ENCODE results near the gene TFB1M. TPM values are rescaled to one million over a fixed set of nuclear protein-coding genes. Genes with fewer than 3 reads are reported as not detected.

The TFB1M gene
- total and polyA plus RNA-seq, 4 experiments from 2014 or later: 12.6 to 45.7 (median 29.1) TPM

DNA sequence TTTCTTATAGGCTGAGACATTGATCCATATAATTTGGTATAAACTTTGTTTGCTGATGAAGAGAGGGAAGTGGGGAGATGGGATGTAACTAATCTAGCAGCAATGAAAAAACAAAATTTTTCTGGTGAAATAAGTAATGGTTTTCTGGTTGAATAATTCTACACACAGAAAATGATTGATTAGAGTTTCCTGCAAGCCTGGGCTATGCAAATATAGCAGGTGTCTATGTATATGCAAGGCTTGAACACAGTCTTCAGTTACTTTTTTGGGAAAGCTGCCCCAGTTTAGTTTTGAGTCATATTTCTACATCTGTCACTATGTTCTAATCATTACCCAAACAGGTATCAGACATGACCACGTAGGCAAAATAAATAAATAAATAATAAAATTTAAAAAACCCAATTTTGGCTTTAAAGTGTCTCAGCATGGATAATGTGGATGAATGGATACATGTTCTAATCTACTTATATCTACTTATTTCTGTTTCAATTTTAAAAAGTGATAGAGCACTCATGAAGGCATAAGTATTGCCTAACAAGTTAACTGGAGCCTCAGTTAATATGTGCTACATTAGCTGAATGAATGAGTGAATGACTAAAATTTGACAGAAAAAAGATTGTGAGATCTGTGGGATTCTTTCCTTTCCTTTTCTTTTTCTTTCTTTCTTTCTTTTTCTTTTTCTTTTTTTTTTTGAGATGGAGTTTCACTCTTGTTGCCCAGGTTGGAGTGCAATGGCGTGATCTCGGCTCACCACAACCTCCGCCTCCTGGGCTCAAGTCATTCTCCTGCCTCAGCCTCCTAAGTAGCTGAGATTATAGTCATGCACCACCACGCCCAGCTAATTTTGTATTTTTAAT lies 37.2 kb upstream of the TFB1M start:
- Mint-ChIP-seq H3K4me3 (no peak overlapping the region), H3K27me3 (peaks cover 9 to 14% of the 10 kb centered on the region in 2 donors), H3K36me3 (peaks cover 5 to 10% of the 10 kb centered on the region in 2 donors), H3K4me1 (no peaks in the 10 kb centered on the region), H3K9me3 (peaks cover 2 to 57% (median 45%) of the 10 kb centered on the region in 8 donors), H3K27ac (no peak overlapping the region)
- CTCF ChIA-PET (ENCODE audit: partially characterized antibody): interaction anchor here (1.2 kb wide), 1 partner anchor 8 kb away, joined by 3 read pairs; no protein-coding TSS in a partner anchor
- Histone ChIP-seq H3K4me1 (ENCODE audit: insufficient read depth, low read length) (no peaks in the 10 kb centered on the region), H3K27ac (ENCODE audit: low read depth, low read length) (no peak overlapping the region), H3K9me3 (ENCODE audit: control insufficient read depth in 1 of 2, low read length in 2 of 2) (peaks cover 0 to 10% of the 10 kb centered on the region in 2 donors), H3K4me3 (ENCODE audit: low read length in 2 of 2) (no peak overlapping the region), H3K27me3 (ENCODE audit: insufficient read depth, low read length) (no peaks in the 10 kb centered on the region), H3K36me3 (ENCODE audit: insufficient read depth, low read length) (no peaks in the 10 kb centered on the region)
- DNase-seq: no peak
- intact Hi-C loops (cut with micrococcal nuclease): no loop called here
- POLR2A ChIA-PET (ENCODE audit: partially characterized antibody): no interaction called here

DNA sequence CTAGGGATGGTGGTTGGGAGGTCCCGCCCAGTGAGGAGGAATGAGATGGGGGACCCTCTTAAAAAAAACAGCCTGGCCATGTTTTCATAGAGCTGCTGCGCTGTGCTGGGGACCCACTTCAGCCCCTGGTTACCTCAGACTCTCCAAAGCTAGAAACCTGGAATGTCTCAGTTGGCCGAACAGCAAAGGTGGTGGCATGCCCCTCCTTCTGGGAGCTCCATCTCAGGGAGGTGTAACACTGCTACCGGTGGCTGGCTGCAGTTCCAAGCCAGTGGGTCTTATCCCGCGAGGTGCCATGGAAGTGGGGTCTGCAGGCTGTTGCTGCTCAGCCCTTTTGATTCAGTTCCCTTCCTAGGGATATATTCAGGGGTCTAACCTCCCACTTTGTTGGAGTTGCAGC lies 35.7 kb upstream of the TFB1M start:
- Mint-ChIP-seq H3K27me3 (peaks cover 9 to 18% of the 10 kb centered on the region in 2 donors), H3K9me3 (peaks cover 2 to 60% (median 44%) of the 10 kb centered on the region in 8 donors), H3K4me3 (no peak overlapping the region), H3K27ac (no peak overlapping the region), H3K36me3 (peaks cover 4 to 11% of the 10 kb centered on the region in 2 donors), H3K4me1 (no peaks in the 10 kb centered on the region)
- Histone ChIP-seq H3K27ac (ENCODE audit: low read depth, low read length) (no peak overlapping the region), H3K27me3 (ENCODE audit: insufficient read depth, low read length) (no peaks in the 10 kb centered on the region), H3K4me3 (ENCODE audit: low read length in 2 of 2) (no peak overlapping the region), H3K4me1 (ENCODE audit: insufficient read depth, low read length) (no peaks in the 10 kb centered on the region), H3K9me3 (ENCODE audit: control insufficient read depth in 1 of 2, low read length in 2 of 2) (peaks cover 0 to 10% of the 10 kb centered on the region in 2 donors), H3K36me3 (ENCODE audit: insufficient read depth, low read length) (no peaks in the 10 kb centered on the region)
- ChIA-PET POLR2A (ENCODE audit: partially characterized antibody) (no interaction called here), CTCF (ENCODE audit: partially characterized antibody) (no interaction called here)
- intact Hi-C loops (cut with micrococcal nuclease): no loop called here
- no peak for DNase-seq

DNA sequence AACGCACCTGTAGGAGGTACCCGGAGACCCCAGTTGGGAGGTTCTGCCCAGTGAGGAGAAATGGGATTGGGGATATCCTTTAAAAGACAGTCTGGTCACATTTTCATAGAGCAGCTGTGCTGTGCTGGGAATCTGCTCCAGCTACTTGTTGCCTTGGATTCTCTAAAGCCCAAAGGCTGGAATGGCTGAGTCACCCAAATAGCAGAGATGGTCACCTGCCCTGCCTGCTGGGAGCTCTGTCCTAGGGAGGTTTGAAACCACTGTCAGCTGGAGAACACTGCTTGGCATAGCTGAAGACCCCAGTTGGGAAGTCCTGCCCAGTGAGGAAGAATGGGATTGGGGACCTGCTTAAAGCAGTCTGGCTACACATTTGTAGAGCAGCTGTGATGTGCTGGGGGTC lies 34.8 kb upstream of the TFB1M start:
- H3K27ac Mint-ChIP-seq: no peak overlapping the region
- H3K27me3 ChIP-seq (ENCODE audit: insufficient read depth, low read length): no peaks in the 10 kb centered on the region

DNA sequence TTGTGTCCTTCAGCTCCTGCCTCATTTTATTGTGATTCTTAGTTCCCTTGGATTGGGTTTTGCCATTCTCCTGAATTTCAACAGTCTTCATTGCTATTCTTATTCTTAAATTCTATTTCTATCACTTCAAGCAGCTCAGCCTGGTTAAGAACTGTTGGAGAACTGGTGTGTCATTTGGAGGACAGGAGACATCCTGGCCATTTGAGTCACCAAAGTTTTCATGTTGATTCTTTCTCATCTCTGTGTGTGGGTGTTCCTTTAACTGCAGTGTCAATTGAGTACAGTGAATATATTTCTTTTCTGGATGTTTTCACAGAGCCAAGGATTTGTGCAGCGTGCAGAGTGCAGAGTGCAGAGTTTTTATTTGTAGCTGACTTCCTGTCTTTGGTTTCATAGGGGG lies 33.5 kb upstream of the TFB1M start:
- H3K27ac ChIP-seq (ENCODE audit: low read depth, low read length): no peak overlapping the region
- no peaks in the 10 kb centered on the region for H3K27me3 ChIP-seq (ENCODE audit: insufficient read depth, low read length)
- Mint-ChIP-seq H3K27ac (no peak overlapping the region), H3K4me1 (no peaks in the 10 kb centered on the region), H3K36me3 (peaks cover 0 to 10% of the 10 kb centered on the region in 2 donors), H3K4me3 (no peak overlapping the region), H3K9me3 (peaks cover 2 to 43% (median 30%) of the 10 kb centered on the region in 8 donors), H3K27me3 (peaks cover 6 to 18% of the 10 kb centered on the region in 2 donors)
- H3K36me3 ChIP-seq (ENCODE audit: insufficient read depth, low read length): no peaks in the 10 kb centered on the region
- no peaks in the 10 kb centered on the region for H3K4me1 ChIP-seq (ENCODE audit: insufficient read depth, low read length)
- H3K4me3 ChIP-seq (ENCODE audit: low read length in 2 of 2): no peak overlapping the region
- ChIA-PET POLR2A (ENCODE audit: partially characterized antibody) (no interaction called here), CTCF (ENCODE audit: partially characterized antibody) (no interaction called here)
- no peak for DNase-seq
- H3K9me3 ChIP-seq (ENCODE audit: control insufficient read depth in 1 of 2, low read length in 2 of 2): no peaks in the 10 kb centered on the region
- intact Hi-C loops (cut with micrococcal nuclease): no loop called here

More for the DNA sequence above, 34.8 kb upstream of the TFB1M start:
- Histone ChIP-seq H3K36me3 (ENCODE audit: insufficient read depth, low read length) (no peaks in the 10 kb centered on the region), H3K9me3 (ENCODE audit: control insufficient read depth in 1 of 2, low read length in 2 of 2) (peaks cover 0 to 7% of the 10 kb centered on the region in 2 donors), H3K4me1 (ENCODE audit: insufficient read depth, low read length) (no peaks in the 10 kb centered on the region), H3K27ac (ENCODE audit: low read depth, low read length) (no peak overlapping the region), H3K4me3 (ENCODE audit: low read length in 2 of 2) (no peak overlapping the region)
- H3K9me3 Mint-ChIP-seq: peaks cover 2 to 52% (median 37%) of the 10 kb centered on the region in 8 donors
- ChIA-PET POLR2A (ENCODE audit: partially characterized antibody) (no interaction called here), CTCF (ENCODE audit: partially characterized antibody) (no interaction called here)
- H3K4me1 Mint-ChIP-seq: no peaks in the 10 kb centered on the region
- H3K4me3 Mint-ChIP-seq: no peak overlapping the region
- DNase-seq: no peak
- H3K36me3 Mint-ChIP-seq: peaks cover under 1 to 10% of the 10 kb centered on the region in 2 donors
- peaks cover 7 to 18% of the 10 kb centered on the region in 2 donors for H3K27me3 Mint-ChIP-seq
- intact Hi-C loops (cut with micrococcal nuclease): no loop called here

DNA sequence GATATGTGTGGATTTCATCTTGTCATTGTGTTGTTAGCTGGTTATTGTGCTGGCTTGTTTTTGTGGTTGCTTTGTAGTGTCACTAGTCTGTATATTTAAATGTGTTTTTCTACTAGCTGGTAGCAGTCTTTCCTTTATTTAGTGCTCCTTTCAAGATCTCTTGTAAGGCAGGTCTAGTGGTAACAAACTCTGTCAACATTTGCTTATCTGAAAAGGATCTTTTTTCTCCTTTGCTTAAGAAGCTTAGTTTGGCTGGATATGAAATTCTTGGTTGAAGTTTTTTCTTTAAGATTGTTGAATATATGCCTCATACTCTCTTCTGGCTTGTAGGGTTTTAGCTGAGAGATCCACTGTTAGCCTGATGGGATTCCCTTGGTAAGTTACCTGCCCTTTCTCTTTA lies 32.7 kb upstream of the TFB1M start:
- H3K4me1 ChIP-seq (ENCODE audit: insufficient read depth, low read length): no peaks in the 10 kb centered on the region
- no peak for DNase-seq
- H3K4me1 Mint-ChIP-seq: no peaks in the 10 kb centered on the region
- peaks cover 0 to 10% of the 10 kb centered on the region in 2 donors for H3K36me3 Mint-ChIP-seq
- no peak overlapping the region for H3K27ac Mint-ChIP-seq
- H3K27me3 Mint-ChIP-seq: peaks cover 4 to 16% of the 10 kb centered on the region in 2 donors
- intact Hi-C loops (cut with micrococcal nuclease): no loop called here
- ChIA-PET POLR2A (ENCODE audit: partially characterized antibody) (no interaction called here), CTCF (ENCODE audit: partially characterized antibody) (no interaction called here)
- no peak overlapping the region for H3K27ac ChIP-seq (ENCODE audit: low read depth, low read length)
- no peaks in the 10 kb centered on the region for H3K9me3 ChIP-seq (ENCODE audit: control insufficient read depth in 1 of 2, low read length in 2 of 2)
- no peak overlapping the region for H3K4me3 ChIP-seq (ENCODE audit: low read length in 2 of 2)
- H3K36me3 ChIP-seq (ENCODE audit: insufficient read depth, low read length): no peaks in the 10 kb centered on the region
- H3K27me3 ChIP-seq (ENCODE audit: insufficient read depth, low read length): no peaks in the 10 kb centered on the region
- H3K9me3 Mint-ChIP-seq: peaks cover 2 to 42% (median 27%) of the 10 kb centered on the region in 8 donors
- no peak overlapping the region for H3K4me3 Mint-ChIP-seq

DNA sequence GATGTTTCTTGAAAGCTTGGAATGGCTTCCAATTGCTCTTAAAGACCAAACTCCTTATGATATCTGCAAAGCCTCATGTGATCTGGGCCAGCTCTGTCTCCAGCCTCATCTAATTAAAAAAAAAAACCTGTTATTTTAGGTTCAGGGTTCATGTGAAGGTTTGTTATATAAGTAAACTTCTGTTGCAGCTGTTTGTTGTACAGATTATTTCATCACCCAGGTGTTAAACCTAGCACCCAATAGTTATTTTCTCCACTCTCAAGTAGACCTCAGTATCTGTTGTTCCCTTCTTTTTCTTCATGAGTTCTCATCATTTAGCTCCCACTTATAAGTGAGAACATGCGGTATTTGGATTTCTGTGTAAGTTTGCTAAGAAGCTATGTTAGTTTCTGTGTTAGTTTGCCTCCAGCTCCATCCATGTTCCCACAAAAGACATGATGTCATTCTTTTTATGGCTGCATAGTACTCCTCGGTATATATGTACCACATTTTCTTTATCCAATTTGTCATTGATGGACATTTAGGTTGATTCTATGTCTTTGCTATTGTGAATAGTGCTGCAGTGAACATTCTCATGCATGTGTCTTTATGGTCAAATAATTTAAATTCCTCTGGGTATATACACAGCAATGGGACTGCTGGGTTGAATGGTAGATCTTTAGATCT lies 30.2 kb upstream of the TFB1M start:
- POLR2A ChIA-PET (ENCODE audit: partially characterized antibody): no interaction called here
- peaks cover 4 to 56% (median 32%) of the 10 kb centered on the region in 8 donors for H3K9me3 Mint-ChIP-seq
- peaks cover 4 to 14% of the 10 kb centered on the region in 2 donors for H3K36me3 Mint-ChIP-seq

DNA sequence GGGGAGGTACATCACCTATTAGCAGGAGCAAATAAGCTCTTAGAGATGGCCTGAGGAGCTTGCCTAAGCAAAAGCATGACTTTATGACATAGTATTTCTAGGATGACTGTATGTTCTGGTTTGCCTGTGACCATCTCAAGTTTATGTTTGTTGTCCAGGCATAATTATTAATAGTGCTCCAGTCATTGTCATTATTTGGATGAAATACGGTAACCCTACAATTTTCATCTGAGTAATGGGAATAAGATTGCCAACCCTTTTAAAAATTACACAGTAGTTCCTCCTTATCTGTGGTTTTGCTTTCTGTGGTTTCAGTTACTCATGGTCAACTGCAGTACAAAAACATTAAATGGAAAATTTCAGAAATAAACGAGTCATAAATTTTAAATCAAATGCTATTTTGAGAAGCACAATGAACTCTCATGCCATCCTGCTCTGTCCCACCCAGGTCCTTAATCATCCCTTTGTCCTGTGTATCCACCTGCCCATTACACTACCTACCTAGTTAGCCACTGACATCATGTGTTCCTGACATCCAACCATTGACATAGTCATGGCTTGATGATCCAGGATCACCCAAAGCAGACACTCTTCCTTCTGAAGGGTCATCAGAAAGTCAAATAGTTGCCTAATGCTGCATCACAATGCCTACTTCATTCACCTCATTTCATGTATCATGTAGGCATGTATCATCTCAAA lies 27.0 kb upstream of the TFB1M start:
- Mint-ChIP-seq H3K27ac (no peak overlapping the region), H3K9me3 (peaks cover 2 to 37% (median 18%) of the 10 kb centered on the region in 8 donors), H3K4me3 (no peak overlapping the region), H3K27me3 (peaks cover 0 to 4% of the 10 kb centered on the region in 2 donors), H3K4me1 (peaks cover 6 to 16% (median 10%) of the 10 kb centered on the region in 4 donors), H3K36me3 (peaks cover 4 to 8% of the 10 kb centered on the region in 2 donors)
- Histone ChIP-seq H3K36me3 (ENCODE audit: insufficient read depth, low read length) (no peaks in the 10 kb centered on the region), H3K4me1 (ENCODE audit: insufficient read depth, low read length) (no peaks in the 10 kb centered on the region), H3K9me3 (ENCODE audit: control insufficient read depth in 1 of 2, low read length in 2 of 2) (peaks cover 0 to 7% of the 10 kb centered on the region in 2 donors), H3K4me3 (ENCODE audit: low read length in 2 of 2) (no peak overlapping the region), H3K27ac (ENCODE audit: low read depth, low read length) (no peak overlapping the region), H3K27me3 (ENCODE audit: insufficient read depth, low read length) (no peaks in the 10 kb centered on the region)
- CTCF ChIA-PET (ENCODE audit: partially characterized antibody): no interaction called here
- no peak for DNase-seq
- intact Hi-C loops (cut with micrococcal nuclease): no loop called here
- POLR2A ChIA-PET (ENCODE audit: partially characterized antibody): no interaction called here

More for the DNA sequence above, 30.2 kb upstream of the TFB1M start:
- no peak for DNase-seq
- H3K4me1 Mint-ChIP-seq: peaks cover 0 to 3% (median 0%) of the 10 kb centered on the region in 4 donors
- Histone ChIP-seq H3K27me3 (ENCODE audit: insufficient read depth, low read length) (no peaks in the 10 kb centered on the region), H3K27ac (ENCODE audit: low read depth, low read length) (no peak overlapping the region), H3K4me3 (ENCODE audit: low read length in 2 of 2) (no peak overlapping the region), H3K36me3 (ENCODE audit: insufficient read depth, low read length) (no peaks in the 10 kb centered on the region), H3K4me1 (ENCODE audit: insufficient read depth, low read length) (no peaks in the 10 kb centered on the region), H3K9me3 (ENCODE audit: control insufficient read depth in 1 of 2, low read length in 2 of 2) (peaks cover 0 to 7% of the 10 kb centered on the region in 2 donors)
- CTCF ChIA-PET (ENCODE audit: partially characterized antibody): interaction anchor here (1.0 to 1.9 kb wide), 2 partner anchors 11 to 17 kb away, joined by 4 read pairs; no protein-coding TSS in a partner anchor
- intact Hi-C loops (cut with micrococcal nuclease): no loop called here
- H3K4me3 Mint-ChIP-seq: no peak overlapping the region
- H3K27ac Mint-ChIP-seq: no peak overlapping the region
- H3K27me3 Mint-ChIP-seq: peaks cover 2 to 6% of the 10 kb centered on the region in 2 donors
